Mesendoderm (in vitro differentiated cells): ENCODE measurements around the gene UCKL1. TPM values are rescaled to one million over a fixed set of nuclear protein-coding genes. Genes with fewer than 3 reads are reported as not detected.

ENCODE experiments used
- DNase-seq: peaks from one replicate; pipeline ENCODE4 v3.0.0; 2013
- H2AK5ac ChIP-seq: 2 replicates; pipeline ENCODE4 v1.6.1; 2013; ENCODE audit warnings: low read length, inconsistent platforms
- H2BK120ac ChIP-seq: 2 replicates; pipeline ENCODE4 v1.6.1; 2013; ENCODE audit warnings: low read depth, mild to moderate bottlenecking, low read length, moderate library complexity, mixed read lengths
- H2BK15ac ChIP-seq: replicated peaks from 2 replicates; pipeline ENCODE4 v1.6.1; 2013; ENCODE audit warnings: low read depth, mild to moderate bottlenecking, moderate library complexity
- H2BK5ac ChIP-seq: 2 replicates; pipeline ENCODE4 v1.6.1; 2013; ENCODE audit warnings: low read length, inconsistent platforms
- H3K18ac ChIP-seq: 2 replicates; pipeline ENCODE4 v1.6.1; 2013; ENCODE audit warnings: mild to moderate bottlenecking, low read length, mixed read lengths
- H3K23ac ChIP-seq: one replicate; pipeline ENCODE4 v1.6.1; 2013; ENCODE audit warnings: low read length
- H3K27ac ChIP-seq: 2 replicates; pipeline ENCODE4 v1.5.1; 2013; ENCODE audit warnings: low read depth, mild to moderate bottlenecking, inconsistent platforms, low read length, moderate library complexity
- H3K27me3 ChIP-seq: 2 replicates; pipeline ENCODE4 v1.6.1; 2013; ENCODE audit warnings: low read length, control low read depth, mild to moderate bottlenecking, inconsistent platforms; ENCODE audit not compliant: insufficient read depth, poor library complexity
- H3K36me3 ChIP-seq: 2 replicates; pipeline ENCODE4 v1.6.1; 2013; ENCODE audit warnings: low read length, inconsistent platforms; ENCODE audit not compliant: control insufficient read depth, insufficient read depth
- H3K4ac ChIP-seq: one replicate; pipeline ENCODE4 v1.6.1; 2013; ENCODE audit warnings: low read depth, mild to moderate bottlenecking, low read length, moderate library complexity
- H3K4me1 ChIP-seq: 2 replicates; pipeline ENCODE4 v1.6.1; 2013; ENCODE audit warnings: low read depth, low read length, inconsistent platforms; ENCODE audit not compliant: control insufficient read depth
- H3K4me2 ChIP-seq: 2 replicates; pipeline ENCODE4 v1.6.1; 2013; ENCODE audit warnings: low read length
- H3K4me3 ChIP-seq: 2 replicates; pipeline ENCODE4 v1.5.1; 2013; ENCODE audit warnings: mild to moderate bottlenecking, low read length
- H3K56ac ChIP-seq: one replicate; pipeline ENCODE4 v1.6.1; 2013; ENCODE audit warnings: low read length
- H3K79me1 ChIP-seq: 2 replicates; pipeline ENCODE4 v1.6.1; 2013; ENCODE audit warnings: low read length, inconsistent platforms
- H3K79me2 ChIP-seq: 2 replicates; pipeline ENCODE4 v1.6.1; 2013; ENCODE audit warnings: mild to moderate bottlenecking, low read length; ENCODE audit not compliant: control insufficient read depth, insufficient read depth
- H3K9ac ChIP-seq: 2 replicates; pipeline ENCODE4 v1.6.1; 2013; ENCODE audit warnings: low read length, inconsistent platforms
- H4K5ac ChIP-seq: one replicate; pipeline ENCODE4 v1.6.1; 2013; ENCODE audit warnings: low read length
- H4K8ac ChIP-seq: one replicate; pipeline ENCODE4 v1.6.1; 2013; ENCODE audit warnings: low read depth, mild to moderate bottlenecking, control low read depth, low read length, moderate library complexity
- WGBS: extraction: QIAGEN DNeasy Blood & Tissue Kit; methylation state at CpG from one replicate; pipeline ENCODE4 v1.1.7; 2013; ENCODE audit warnings: low lambda C conversion rate, missing lambda C conversion rate; ENCODE audit not compliant: insufficient coverage; ENCODE audit errors: extremely low coverage; 5-methylcytosine and 5-hydroxymethylcytosine counted together
- small RNA-seq: library from polyadenylated mRNA; stranded (forward); fragments of <200 nt; extraction: miRNeasy Mini kit (QIAGEN cat#:217004); gene quantifications from one replicate; pipeline ENCODE3, GENCODE V24; 2013; ENCODE audit not compliant: insufficient read depth

The UCKL1 gene

DNA sequence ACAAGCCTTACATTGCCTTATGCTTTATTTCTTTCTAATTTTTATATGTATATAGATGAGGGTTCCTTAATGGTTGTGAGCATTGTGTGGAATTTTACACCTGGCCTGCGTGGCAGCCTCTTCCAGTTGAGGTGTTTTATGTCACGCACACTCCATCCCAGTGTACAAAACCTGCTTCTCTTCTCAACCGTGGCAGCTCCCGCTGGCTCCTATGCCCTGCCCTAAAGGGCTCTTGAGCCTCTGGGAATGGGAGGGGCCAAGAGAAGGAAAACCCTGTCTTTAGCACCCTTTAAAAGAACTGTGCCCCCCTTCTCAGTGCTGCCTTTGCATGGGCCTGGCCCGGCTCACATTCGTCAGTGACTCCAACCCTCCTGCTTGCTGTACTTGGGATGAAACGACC lies 65.6 kb downstream of the UCKL1 start:
- no peak overlapping the region for H2BK120ac ChIP-seq
- H3K4me1 ChIP-seq, result peaks cover 2% of the 10 kb centered on the region
- H3K18ac ChIP-seq, result no peak overlapping the region
- no peak overlapping the region for H3K4me2 ChIP-seq
- H4K8ac ChIP-seq, result no peak overlapping the region
- no peak overlapping the region for H3K23ac ChIP-seq
- no CpG with 5 or more reads among the region's 7 CpGs for WGBS
- no peak overlapping the region for H2BK15ac ChIP-seq
- no peak overlapping the region for H3K9ac ChIP-seq
- no peaks in the 10 kb centered on the region for H3K79me2 ChIP-seq
- peaks cover under 1% of the 10 kb centered on the region for H3K79me1 ChIP-seq
- no peak overlapping the region for H3K4me3 ChIP-seq
- peaks cover 9% of the 10 kb centered on the region for H3K36me3 ChIP-seq
- H2AK5ac ChIP-seq, result no peak overlapping the region
- no peak overlapping the region for H2BK5ac ChIP-seq
- no peak overlapping the region for H4K5ac ChIP-seq
- H3K27ac ChIP-seq, result no peak overlapping the region
- no peak overlapping the region for H3K56ac ChIP-seq
- no peak for DNase-seq
- no peak overlapping the region for H3K4ac ChIP-seq
- H3K27me3 ChIP-seq, result no peaks in the 10 kb centered on the region

DNA sequence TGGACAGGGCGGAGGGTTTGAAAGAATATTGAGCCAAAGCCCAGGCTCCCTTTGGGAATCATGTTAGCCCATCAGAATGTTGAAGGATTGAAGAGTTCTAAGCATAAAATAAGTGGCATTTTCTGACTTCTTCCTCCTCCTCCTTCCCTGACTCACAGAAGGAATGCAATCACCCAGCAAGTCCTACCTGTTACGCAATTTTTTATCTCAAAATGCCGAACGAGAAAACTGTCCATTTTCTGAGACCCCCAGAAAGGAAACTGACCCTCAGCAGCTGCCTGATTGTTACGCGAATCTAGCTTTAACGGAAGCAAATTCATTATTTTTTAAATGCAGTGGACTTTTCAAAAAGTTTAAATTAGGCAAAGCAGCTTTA lies 66.0 kb downstream of the UCKL1 start:
- no peak overlapping the region for H3K27ac ChIP-seq
- H3K4me1 ChIP-seq, result peaks cover 2% of the 10 kb centered on the region
- H3K79me1 ChIP-seq, result peaks cover 2% of the 10 kb centered on the region
- H3K36me3 ChIP-seq, result peaks cover 13% of the 10 kb centered on the region
- H2BK5ac ChIP-seq, result no peak overlapping the region
- H3K79me2 ChIP-seq, result no peaks in the 10 kb centered on the region
- H4K8ac ChIP-seq, result no peak overlapping the region
- DNase-seq, result no peak
- H2BK120ac ChIP-seq, result no peak overlapping the region
- no peak overlapping the region for H2BK15ac ChIP-seq
- no CpG with 5 or more reads among the region's 7 CpGs for WGBS
- no peak overlapping the region for H3K56ac ChIP-seq
- H3K27me3 ChIP-seq, result no peaks in the 10 kb centered on the region
- no peak overlapping the region for H3K4me2 ChIP-seq
- H3K9ac ChIP-seq, result no peak overlapping the region
- H3K4ac ChIP-seq, result no peak overlapping the region
- no peak overlapping the region for H2AK5ac ChIP-seq
- H3K4me3 ChIP-seq, result no peak overlapping the region
- no peak overlapping the region for H3K23ac ChIP-seq
- no peak overlapping the region for H4K5ac ChIP-seq
- no peak overlapping the region for H3K18ac ChIP-seq

Small RNA genes lying within 50 kb of the gene (small RNA-seq; reads per million reads assigned to genes)
- gene MIR647 (not detected), gene MIR941-2 (not detected), gene MIR941-4 (not detected), gene MIR941-5 (not detected), gene RNU1-134P (not detected)
